Subcutaneous adipose tissue (tissue), 4 donors: ENCODE measurements around the gene CAMK2G. TPM values are rescaled to one million over a fixed set of nuclear protein-coding genes. Genes with fewer than 3 reads are reported as not detected.

ENCODE experiments used
- CTCF ChIP-seq: fragments of 450-650 bp; IDR thresholded peaks from one replicate; pipeline ENCODE4 v1.5.1; 2016; ENCODE audit warnings: low read depth, mild to moderate bottlenecking, control low read depth, antibody characterized with exemption, moderate library complexity
- total RNA-seq, 4 donors: library from RNA; depleted of rRNA; stranded (reverse); fragments of >200 nt; gene quantifications; one replicate each; pipeline ENCODE4 v1.1.0, GENCODE V29; 2016

CAMK2G gene
- total RNA-seq, 4 donors from 2014 or later, result 13.2 to 43.9 (median 23.6) TPM

GRCh38 chr10:73801253-73801590, 73.1 kb downstream of the CAMK2G start:
- no peak for TF ChIP-seq CTCF

GRCh38 chr10:73800560-73801252, 73.6 kb downstream of the CAMK2G start:
- no peak for TF ChIP-seq CTCF

- TF ChIP-seq CTCF, result no peak
These were observed 74.3 kb downstream of the CAMK2G start for GRCh38 chr10:73799899-73800559.

- no peak for TF ChIP-seq CTCF
These were observed 75.3 kb downstream of the CAMK2G start for GRCh38 chr10:73798927-73799560.

- TF ChIP-seq CTCF, result no peak
These were observed 76.3 kb downstream of the CAMK2G start for GRCh38 chr10:73798087-73798486.

- TF ChIP-seq CTCF, result no peak
These were observed 76.9 kb downstream of the CAMK2G start for GRCh38 chr10:73797324-73798025.

- TF ChIP-seq CTCF, result no peak
These were observed 77.6 kb downstream of the CAMK2G start for GRCh38 chr10:73796766-73797165.
